ENCODE data around the gene SMARCC2. TPM values are rescaled to one million over a fixed set of nuclear protein-coding genes. Genes with fewer than 3 reads are reported as not detected.
"Not testable (repeated sequence)": the region's sequence is repeated elsewhere in the genome, so short reads cannot be mapped to it uniquely, and the experiment has no call there.

SMARCC2 gene
- total RNA-seq, 1 donor from 2014 or later = 164 TPM

GRCh38 chr12:56117778-56118687 is 71.2 kb downstream of the SMARCC2 start, which contains the start of gene ZC3H10:
ZC3H10 (plus strand) TSS chr12:56118266; CDS start chr12:56120563, 2,297 bp downstream.
- Mint-ChIP-seq H3K36me3 (ENCODE audit: low read depth) (peaks cover 21% of the 10 kb centered on the region), H3K27ac (ENCODE audit: unreplicated experiment) (peak within 1 kb of the TSS; percentile 100), H3K27me3 (ENCODE audit: low read depth) (peaks cover 11% of the 10 kb centered on the region), H3K9me3 (no peaks in the 10 kb centered on the region), H3K4me1 (peaks cover 31% of the 10 kb centered on the region), H3K4me3 (peak within 1 kb of the TSS; percentile 97)
- peak; percentile 57 for TF ChIP-seq CTCF (conservative IDR thresholded peaks at IDR 0.05)
- DNase-seq (ENCODE audit: low read depth, low spot score) = peak; percentile 92

- DNase-seq (ENCODE audit: low read depth, low spot score); H3K9me3 Mint-ChIP-seq: not testable (repeated sequence)
- peak overlapping the region; percentile 100 for H3K27ac Mint-ChIP-seq (ENCODE audit: unreplicated experiment)
- H3K36me3 Mint-ChIP-seq (ENCODE audit: low read depth) = peaks cover 22% of the 10 kb centered on the region
- H3K27me3 Mint-ChIP-seq (ENCODE audit: low read depth) = peaks cover 11% of the 10 kb centered on the region
- peaks cover 31% of the 10 kb centered on the region for H3K4me1 Mint-ChIP-seq
- peak overlapping the region; percentile 97 for H3K4me3 Mint-ChIP-seq
These were observed 72.1 kb downstream of the SMARCC2 start for GRCh38 chr12:56117082-56117706.

- Mint-ChIP-seq H3K36me3 (ENCODE audit: low read depth) (peaks cover 24% of the 10 kb centered on the region), H3K9me3 (no peaks in the 10 kb centered on the region)
These were observed 72.8 kb downstream of the SMARCC2 start, which contains the start of gene RPL41 for GRCh38 chr12:56116267-56117081. RPL41 (plus strand) TSS chr12:56116633.

GRCh38 chr12:56115329-56115728 is 74.0 kb downstream of the SMARCC2 start:
- Mint-ChIP-seq H3K9me3 (no peaks in the 10 kb centered on the region), H3K27me3 (ENCODE audit: low read depth) (peaks cover 11% of the 10 kb centered on the region), H3K27ac (ENCODE audit: unreplicated experiment) (peak overlapping the region; percentile 100), H3K4me3 (peak overlapping the region; percentile 97), H3K36me3 (ENCODE audit: low read depth) (peaks cover 32% of the 10 kb centered on the region), H3K4me1 (peaks cover 31% of the 10 kb centered on the region)
- no peak for DNase-seq (ENCODE audit: low read depth, low spot score)
- TF ChIP-seq CTCF (conservative IDR thresholded peaks at IDR 0.05) = no peak

More at GRCh38 chr12:56116267-56117081, 72.8 kb downstream of the SMARCC2 start, which contains the start of gene RPL41:
- DNase-seq (ENCODE audit: low read depth, low spot score) = peak; percentile 91
- Mint-ChIP-seq H3K4me1 (peaks cover 31% of the 10 kb centered on the region), H3K4me3 (peak within 1 kb of the TSS; percentile 97), H3K27ac (ENCODE audit: unreplicated experiment) (peak within 1 kb of the TSS; percentile 100), H3K27me3 (ENCODE audit: low read depth) (peaks cover 11% of the 10 kb centered on the region)
- TF ChIP-seq CTCF (conservative IDR thresholded peaks at IDR 0.05) = no peak

- no peak for DNase-seq (ENCODE audit: low read depth, low spot score)
- no peaks in the 10 kb centered on the region for H3K9me3 Mint-ChIP-seq
- peak overlapping the region; percentile 73 for H3K4me3 Mint-ChIP-seq
- H3K27ac Mint-ChIP-seq (ENCODE audit: unreplicated experiment) = no peak overlapping the region
- no peak for TF ChIP-seq CTCF (conservative IDR thresholded peaks at IDR 0.05)
- peaks cover 37% of the 10 kb centered on the region for H3K36me3 Mint-ChIP-seq (ENCODE audit: low read depth)
- H3K4me1 Mint-ChIP-seq = peaks cover 24% of the 10 kb centered on the region
- peaks cover 9% of the 10 kb centered on the region for H3K27me3 Mint-ChIP-seq (ENCODE audit: low read depth)
These were observed 75.2 kb downstream of the SMARCC2 start for GRCh38 chr12:56114084-56114483.

Other genes with a start within 250 kb of the SMARCC2 start
- gene PMEL, start 223.4 kb downstream of the SMARCC2 start, total RNA-seq = 36.9 and 39.9 TPM in 2 replicates
- gene CDK2, start 222.7 kb downstream of the SMARCC2 start, total RNA-seq = 125 TPM in 2 replicates
- gene RAB5B, start 215.4 kb downstream of the SMARCC2 start, total RNA-seq = 86.5 and 97.3 TPM in 2 replicates
- gene SUOX, start 192.2 kb downstream of the SMARCC2 start, total RNA-seq = 30.4 and 33.7 TPM in 2 replicates
- gene IKZF4, start 168.4 kb downstream of the SMARCC2 start, total RNA-seq = 42.3 and 45.5 TPM in 2 replicates
- 32.3 and 43.1 TPM in 2 replicates for gene RPS26, start 147.6 kb downstream of the SMARCC2 start, total RNA-seq
- 144 and 152 TPM in 2 replicates for gene ERBB3, start 109.3 kb downstream of the SMARCC2 start, total RNA-seq
- 201 and 213 TPM in 2 replicates for gene PA2G4, start 84.9 kb downstream of the SMARCC2 start, total RNA-seq
- 4,478 and 4,582 TPM in 2 replicates for gene RPL41, start 72.8 kb downstream of the SMARCC2 start, total RNA-seq
- 19.1 and 19.3 TPM in 2 replicates for gene ZC3H10, start 71.2 kb downstream of the SMARCC2 start, total RNA-seq
- gene ESYT1, start 61.2 kb downstream of the SMARCC2 start, total RNA-seq = 118 and 121 TPM in 2 replicates
- 178 and 189 TPM in 2 replicates for gene MYL6B, start 36.9 kb downstream of the SMARCC2 start, total RNA-seq
- gene MYL6, start 31.1 kb downstream of the SMARCC2 start, total RNA-seq = 924 TPM in 2 replicates
- 48.3 and 48.6 TPM in 2 replicates for gene RNF41, start 32.4 kb upstream of the SMARCC2 start, total RNA-seq
- 71.8 and 75.7 TPM in 2 replicates for gene NABP2, start 34.9 kb upstream of the SMARCC2 start, total RNA-seq
- gene SLC39A5, start 40.6 kb upstream of the SMARCC2 start, total RNA-seq = 0.65 and 1.0 TPM in 2 replicates
- gene ANKRD52, start 68.9 kb upstream of the SMARCC2 start, total RNA-seq = 61.4 and 68.0 TPM in 2 replicates
- 23.2 and 23.3 TPM in 2 replicates for gene COQ10A, start 77.5 kb upstream of the SMARCC2 start, total RNA-seq
- 295 and 302 TPM in 2 replicates for gene CS, start 110.8 kb upstream of the SMARCC2 start, total RNA-seq
- gene CNPY2, start 126.5 kb upstream of the SMARCC2 start, total RNA-seq = 242 and 244 TPM in 2 replicates
- 64.4 and 69.6 TPM in 2 replicates for gene PAN2, start 144.5 kb upstream of the SMARCC2 start, total RNA-seq
- gene IL23A, start 149.4 kb upstream of the SMARCC2 start, total RNA-seq = 0.23 TPM in 1 of 2 replicates, not detected in the other
- 67.4 and 70.0 TPM in 2 replicates for gene STAT2, start 170.6 kb upstream of the SMARCC2 start, total RNA-seq
- gene APOF, start 173.4 kb upstream of the SMARCC2 start, total RNA-seq = not detected in 2 replicates

All from neural crest cell (in vitro differentiated cells).